Measurements from ENCODE around the gene MESD.

DNA sequence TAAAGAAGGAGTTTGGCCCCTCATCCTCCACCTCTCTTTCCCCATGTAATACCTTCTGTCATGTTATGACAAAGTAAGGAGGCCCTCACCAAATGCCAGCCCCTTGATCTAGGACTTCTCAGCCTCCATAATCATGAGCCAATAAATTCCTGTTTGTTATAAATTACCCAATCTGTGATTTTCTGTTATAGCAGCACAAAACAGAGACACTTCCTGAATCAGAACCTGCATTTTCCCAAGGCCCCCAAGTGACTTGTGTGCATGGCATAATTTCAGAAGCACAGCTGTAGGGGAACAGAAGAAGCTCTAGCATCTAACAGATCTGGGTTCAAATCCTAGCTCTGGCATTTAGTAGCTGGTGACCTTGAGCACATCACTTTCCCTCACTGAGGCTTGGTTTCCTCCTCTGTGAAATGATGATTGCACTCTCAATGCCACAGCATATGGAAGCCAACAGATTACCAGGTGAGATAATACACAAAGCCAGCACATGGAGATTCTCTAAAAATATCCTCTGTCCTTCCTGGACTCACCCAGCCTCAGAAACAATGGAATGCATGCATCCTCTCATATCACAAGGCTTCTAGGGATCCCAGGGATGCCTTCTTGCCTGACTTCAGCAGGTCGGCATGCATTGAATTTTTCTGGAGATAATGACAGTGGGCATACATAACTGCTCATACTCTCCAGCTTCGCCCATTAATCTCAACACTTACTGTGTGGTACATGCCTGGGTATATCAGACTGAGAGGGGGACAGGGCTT, 37.4 kb upstream of the MESD start:
- TF ChIP-seq, protein P1, sequence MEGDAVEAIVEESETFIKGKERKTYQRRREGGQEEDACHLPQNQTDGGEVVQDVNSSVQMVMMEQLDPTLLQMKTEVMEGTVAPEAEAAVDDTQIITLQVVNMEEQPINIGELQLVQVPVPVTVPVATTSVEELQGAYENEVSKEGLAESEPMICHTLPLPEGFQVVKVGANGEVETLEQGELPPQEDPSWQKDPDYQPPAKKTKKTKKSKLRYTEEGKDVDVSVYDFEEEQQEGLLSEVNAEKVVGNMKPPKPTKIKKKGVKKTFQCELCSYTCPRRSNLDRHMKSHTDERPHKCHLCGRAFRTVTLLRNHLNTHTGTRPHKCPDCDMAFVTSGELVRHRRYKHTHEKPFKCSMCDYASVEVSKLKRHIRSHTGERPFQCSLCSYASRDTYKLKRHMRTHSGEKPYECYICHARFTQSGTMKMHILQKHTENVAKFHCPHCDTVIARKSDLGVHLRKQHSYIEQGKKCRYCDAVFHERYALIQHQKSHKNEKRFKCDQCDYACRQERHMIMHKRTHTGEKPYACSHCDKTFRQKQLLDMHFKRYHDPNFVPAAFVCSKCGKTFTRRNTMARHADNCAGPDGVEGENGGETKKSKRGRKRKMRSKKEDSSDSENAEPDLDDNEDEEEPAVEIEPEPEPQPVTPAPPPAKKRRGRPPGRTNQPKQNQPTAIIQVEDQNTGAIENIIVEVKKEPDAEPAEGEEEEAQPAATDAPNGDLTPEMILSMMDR (IDR thresholded peaks at IDR 0.05): no peak
- TF ChIP-seq POLR2A (IDR thresholded peaks at IDR 0.05) (no peak), POLR2AphosphoS5 (IDR thresholded peaks at IDR 0.05) (no peak)
